Stimulated activated CD8-positive, alpha-beta memory T cell treated with anti-CD3 and anti-CD28 coated beads, Interleukin-15, amount 100 ng/mL, for 24 hours (primary cell): Measurements from ENCODE around the gene DLX4.

Source experiments
- DNase-seq: peaks from one replicate; pipeline ENCODE4 v3.0.0-alpha.2; 2020; ENCODE audit warnings: low read depth

Gene DLX4

DNA sequence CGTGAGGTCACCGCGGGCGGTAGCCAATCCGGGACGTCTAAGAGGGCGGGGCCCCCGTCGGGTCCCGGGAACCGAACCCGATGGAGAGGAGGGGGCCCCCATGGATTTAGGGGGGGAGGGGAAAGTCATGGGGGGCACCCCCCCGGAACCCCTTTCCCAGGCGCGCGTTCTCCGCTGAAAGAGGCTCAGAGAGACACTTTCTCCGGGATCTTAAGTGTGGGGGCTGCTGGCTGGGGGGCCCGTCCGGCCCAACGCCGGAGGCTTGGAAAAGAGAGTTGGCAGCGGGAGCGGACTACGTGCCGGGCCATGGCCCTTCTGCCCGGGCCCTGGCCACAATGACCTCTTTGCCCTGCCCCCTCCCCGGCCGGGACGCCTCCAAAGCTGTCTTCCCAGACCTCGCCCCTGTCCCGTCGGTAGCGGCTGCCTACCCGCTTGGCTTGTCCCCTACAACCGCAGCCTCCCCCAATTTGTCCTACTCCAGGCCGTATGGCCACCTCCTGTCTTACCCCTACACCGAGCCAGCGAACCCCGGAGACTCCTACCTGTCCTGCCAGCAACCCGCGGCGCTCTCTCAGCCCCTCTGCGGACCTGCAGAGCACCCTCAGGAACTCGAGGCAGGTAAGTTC is at the start of gene DLX4:
Gene DLX4 (plus strand): TSS at position 57 of the 626 bp plus-strand sequence. CDS start 279 bp downstream, at position 336.
- DNase-seq: no peak

DNA sequence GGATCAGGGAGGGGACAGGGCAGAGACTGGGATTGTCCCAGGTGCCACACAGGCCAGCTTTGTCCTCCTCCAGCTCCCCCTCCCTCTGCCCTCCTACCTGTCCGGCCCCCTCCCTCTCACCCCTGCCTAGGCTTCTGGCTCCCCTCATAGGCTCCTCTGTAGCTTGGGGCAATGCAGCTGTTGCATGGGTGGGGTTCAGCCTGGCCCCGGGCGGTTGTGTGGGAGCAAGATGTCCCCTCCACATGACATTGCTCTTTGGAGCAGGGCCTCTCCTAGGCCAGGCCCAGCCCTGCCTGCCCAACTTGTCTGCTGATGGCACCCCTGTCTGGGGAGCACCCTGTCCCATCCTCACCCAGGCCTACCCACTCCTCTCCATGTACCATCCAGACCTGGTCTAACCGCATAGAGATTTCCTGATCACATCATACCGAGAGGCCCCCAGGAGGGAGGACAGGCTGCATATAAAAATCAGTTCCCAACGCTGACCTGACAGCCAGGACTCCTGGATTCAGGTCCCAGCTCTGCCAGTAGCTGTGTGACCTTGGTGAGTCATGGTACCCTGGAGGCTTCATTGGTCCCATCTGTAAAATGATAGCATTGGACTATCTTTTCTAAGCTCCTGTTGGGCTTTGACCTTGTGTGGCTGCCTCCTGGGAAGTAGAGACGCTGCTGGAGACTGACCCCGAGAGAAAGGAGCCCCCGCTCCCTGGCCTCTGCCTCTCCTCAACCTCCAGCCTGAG is 48.8 kb upstream of the DLX4 start:
- no peak for DNase-seq

- DNase-seq: no peak
These were observed 46.9 kb upstream of the DLX4 start for GRCh38 chr17:49922095-49922494.

DNA sequence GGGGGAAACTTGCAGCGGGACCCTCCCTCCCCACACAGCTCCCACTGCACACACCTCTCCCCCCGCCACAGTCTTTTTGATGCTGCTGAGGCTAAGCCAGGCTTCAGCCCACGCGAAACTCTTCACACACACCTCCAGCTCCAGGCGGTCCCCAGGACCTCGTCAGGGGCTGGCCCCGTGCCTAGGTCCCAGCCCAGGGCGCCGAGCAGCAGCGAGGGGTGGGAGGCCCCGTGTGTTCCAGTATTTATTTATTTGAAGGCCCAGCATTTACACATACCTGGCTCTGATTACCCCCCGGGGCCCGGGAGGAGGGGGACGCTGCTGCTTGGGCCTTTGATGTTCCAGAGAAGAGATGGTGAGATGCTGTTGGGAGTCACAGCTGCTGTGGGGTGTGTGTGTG is 44.9 kb upstream of the DLX4 start:
- no peak for DNase-seq

- DNase-seq: no peak
These were observed 44.4 kb upstream of the DLX4 start for GRCh38 chr17:49924589-49924988.

- DNase-seq: no peak
These were observed 43.1 kb upstream of the DLX4 start for GRCh38 chr17:49925921-49926320.

DNA sequence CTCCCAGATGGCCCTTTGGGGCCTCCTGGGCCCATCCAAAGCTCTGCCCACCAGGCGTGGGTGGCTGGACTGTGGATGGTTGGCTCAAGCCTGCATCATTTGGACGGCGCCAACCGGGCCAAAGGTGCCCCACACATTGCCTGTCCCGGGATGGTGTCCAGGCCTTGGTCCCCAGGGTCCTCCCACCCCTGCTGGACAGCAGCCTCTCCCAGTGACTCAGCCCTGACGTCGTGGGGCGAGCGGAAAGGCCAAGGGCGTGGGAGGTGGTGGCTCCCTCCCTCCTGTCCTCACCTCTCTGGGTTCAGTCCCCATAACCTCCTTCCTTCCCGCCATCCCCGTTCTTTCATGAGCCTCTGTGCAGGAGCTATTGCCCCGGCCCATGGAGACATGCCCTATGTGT is 42.1 kb upstream of the DLX4 start:
- no peak for DNase-seq

GRCh38 chr17:49928126-49928800 is 40.7 kb upstream of the DLX4 start:
- DNase-seq: no peak

DNA sequence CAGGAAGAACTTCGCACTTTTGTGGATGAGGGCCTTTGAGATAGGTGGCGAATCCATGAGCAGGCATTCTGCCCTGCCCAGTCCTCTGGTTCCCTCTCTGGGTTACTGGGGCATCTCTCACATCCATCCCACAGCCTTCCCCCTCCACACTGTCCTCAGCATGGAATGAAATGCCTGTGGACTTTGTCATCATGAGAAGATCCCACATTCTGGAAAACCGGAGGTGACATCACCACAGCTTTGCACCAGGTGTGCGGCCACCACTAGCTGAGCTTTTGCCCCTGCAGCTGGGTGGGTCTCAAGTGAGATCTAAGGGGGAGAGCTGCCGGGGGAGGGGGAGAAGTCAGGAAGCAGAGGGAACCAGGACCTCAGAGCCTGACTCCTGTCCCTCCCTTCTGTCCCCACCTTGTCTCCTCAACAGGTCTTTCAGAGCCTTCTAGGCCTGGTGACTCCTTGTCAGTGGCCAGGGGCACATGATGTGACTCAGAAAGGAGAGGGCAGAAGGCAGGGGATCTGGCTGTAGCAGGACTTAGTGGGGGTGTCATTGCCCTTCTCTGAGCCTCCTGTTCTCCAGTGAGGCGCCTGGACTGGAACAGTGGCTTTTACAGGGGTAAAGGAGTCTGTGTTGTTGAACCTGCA is 40.0 kb upstream of the DLX4 start:
- no peak for DNase-seq

- DNase-seq: no peak
These were observed 38.1 kb upstream of the DLX4 start for GRCh38 chr17:49930880-49931279.

DNA sequence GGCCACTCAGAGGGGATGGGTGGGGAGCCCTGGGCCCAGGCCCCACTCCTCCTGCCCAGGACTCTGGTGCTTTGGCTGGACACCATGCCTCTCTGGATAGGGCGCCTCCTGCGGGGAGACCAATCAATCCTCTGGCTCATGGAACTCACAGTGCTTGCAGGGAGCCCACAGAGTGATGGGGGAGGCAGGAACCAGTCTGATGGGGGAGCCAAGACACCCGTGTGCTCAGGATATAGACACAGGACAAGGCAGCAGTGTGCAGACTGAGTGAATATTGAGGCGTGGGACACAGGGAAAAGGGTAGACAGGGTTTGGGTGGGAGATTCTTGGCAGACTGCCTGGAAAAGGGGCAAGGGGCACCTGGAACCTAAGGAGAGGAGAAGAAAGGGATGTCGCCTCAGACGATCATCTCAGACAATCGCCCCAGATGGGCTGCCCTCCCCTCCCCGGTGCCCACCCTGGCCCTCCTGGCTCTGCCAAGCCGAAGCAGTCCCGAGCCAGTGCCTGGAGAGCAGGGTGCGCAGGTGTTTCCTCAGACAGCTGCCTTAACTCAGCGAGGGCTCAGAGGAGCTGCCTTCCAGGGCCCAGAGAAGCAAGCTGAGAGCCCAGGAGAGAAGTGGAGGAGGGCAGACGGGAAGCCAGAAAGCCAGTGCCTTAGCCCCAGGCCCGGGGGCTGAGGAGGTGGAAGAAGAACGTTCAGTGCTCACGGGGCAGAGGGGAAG is 37.4 kb upstream of the DLX4 start:
- no peak for DNase-seq

DNA sequence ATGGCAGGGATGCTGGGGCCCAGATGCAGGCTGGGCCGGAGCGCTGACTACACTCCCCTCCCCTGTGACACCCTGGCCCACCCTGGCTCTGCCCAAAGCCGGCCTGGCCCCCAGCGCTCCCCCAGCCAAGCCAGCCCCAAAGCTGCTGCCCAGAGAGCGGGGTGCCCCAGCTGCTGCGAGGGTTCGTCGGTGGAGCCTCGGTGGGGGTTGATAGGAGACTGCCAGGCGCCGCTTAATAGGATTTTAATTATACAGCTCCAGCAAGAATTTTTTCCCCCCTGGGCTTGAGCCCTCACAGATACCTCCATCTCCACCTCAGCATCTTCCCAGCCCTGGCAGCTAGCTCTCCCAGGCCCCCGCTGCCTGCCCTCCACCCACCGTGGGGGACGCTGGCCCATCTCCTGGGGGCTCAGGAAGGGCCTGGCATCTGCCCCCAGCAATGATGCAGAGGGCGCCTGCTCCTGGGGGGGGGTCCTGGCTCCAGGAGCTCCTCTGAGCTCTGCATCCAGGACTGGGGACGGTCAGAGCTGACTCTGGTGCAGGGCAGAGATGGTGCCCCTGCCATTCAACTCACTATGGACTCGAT is 36.8 kb upstream of the DLX4 start:
- DNase-seq: no peak

GRCh38 chr17:49932901-49933300 is 36.1 kb upstream of the DLX4 start:
- no peak for DNase-seq

GRCh38 chr17:49935526-49936210 is 33.3 kb upstream of the DLX4 start:
- no peak for DNase-seq

GRCh38 chr17:49936386-49936785 is 32.6 kb upstream of the DLX4 start:
- no peak for DNase-seq

- DNase-seq: no peak
These were observed 29.7 kb upstream of the DLX4 start for GRCh38 chr17:49939318-49939717.

DNA sequence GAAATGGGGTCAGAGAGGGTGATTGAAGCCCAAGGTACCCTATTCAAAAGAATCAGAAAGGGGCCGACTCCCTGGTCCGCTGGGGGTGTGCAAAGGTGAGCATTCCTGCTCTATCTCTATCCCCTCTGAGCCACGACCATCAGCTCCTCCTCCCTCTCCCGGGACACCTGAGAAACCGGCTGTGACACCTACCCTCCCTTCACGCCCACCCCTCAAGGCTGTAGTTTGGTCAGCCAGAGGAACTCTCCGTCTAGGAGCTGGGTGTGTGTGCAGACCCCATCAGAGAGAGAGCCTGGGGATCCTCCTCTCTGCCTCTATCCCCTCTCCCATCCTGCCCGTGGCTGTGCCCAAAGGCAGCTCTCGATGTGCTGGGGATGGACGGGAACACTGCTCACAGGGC is 27.6 kb upstream of the DLX4 start:
- DNase-seq: no peak

DNA sequence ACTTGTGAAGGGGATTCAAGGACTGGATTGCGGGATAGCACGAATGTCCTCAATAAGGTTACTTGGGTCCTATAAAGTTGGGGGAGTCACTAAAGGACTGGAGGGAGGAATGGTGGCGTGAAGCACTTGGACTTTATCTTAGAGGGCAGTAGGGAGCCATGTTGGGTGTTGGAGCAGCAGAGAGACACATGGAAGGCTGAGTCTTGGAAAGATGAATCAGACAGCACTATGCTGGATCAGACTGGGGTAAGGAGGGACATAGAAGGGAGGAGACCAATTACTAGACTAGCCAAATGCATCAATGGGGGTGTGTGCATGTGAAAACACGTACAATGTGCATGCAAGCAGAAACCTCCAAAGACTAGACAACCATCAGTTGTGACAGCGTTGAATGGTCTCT is 26.0 kb upstream of the DLX4 start:
- no peak for DNase-seq

DNA sequence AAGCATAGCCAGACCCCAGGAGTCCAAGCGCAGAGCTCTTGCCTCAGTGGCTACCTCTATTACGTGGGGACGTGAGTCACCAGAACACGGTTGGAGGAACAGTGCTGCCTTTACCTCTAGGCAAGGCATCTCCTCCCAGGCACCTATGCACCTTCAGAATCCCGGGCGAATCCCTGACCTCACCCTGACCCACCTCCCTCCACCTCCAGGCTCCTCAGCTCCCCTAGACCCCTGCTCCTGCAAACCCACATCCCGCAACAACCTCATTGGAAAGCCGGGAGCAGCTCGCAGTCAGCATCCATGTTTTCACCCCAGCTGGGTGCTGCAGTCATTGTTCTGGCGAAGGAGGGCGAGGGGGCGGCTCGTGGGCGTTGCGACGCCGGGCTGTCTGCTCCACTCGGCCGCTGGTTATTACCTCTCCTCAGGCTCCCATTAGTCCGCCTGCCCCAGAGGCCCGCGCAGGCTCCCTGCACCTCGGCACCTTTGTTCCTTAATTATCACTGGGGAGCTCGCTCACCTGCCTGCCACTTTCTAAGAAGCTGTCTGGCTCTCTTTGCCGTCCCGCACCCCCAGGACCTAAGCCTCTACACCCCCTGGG is 24.6 kb upstream of the DLX4 start:
- no peak for DNase-seq

- no peak for DNase-seq
These were observed 22.8 kb upstream of the DLX4 start for GRCh38 chr17:49946208-49946607.
